HG03045 (cell line): Measurements from ENCODE around the gene GALNT9.
"Not testable (repeated sequence)": the region's sequence is repeated elsewhere in the genome, so short reads cannot be mapped to it uniquely, and the experiment has no call there.

Experiments used
- ATAC-seq: cut with Tn5 transposase; IDR thresholded peaks from one replicate; pipeline ENCODE4 v1.9.1; 2021; ENCODE audit warnings: mild to moderate bottlenecking, moderate library complexity; ENCODE audit not compliant: unreplicated experiment

Gene GALNT9

DNA sequence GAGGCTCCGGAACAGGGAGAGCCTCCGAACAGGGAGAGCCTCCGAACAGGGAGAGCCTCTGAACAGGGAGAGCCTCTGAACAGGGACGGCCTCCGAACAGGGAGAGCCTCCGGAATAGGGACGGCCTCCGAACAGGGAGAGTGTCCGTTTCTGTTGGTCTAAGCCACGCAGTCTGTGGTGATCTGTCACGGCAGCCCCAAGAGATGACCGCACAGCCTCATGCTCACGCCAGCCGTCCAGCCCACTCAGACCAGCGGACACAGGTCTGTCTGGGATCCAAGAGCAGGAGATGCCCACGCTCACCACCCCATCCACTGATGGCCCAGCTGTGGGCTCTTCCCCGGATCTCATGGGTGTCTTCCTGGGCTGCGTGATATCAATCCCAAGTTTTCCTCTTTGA is 33.3 kb downstream of the GALNT9 start:
- no peak for ATAC-seq

DNA sequence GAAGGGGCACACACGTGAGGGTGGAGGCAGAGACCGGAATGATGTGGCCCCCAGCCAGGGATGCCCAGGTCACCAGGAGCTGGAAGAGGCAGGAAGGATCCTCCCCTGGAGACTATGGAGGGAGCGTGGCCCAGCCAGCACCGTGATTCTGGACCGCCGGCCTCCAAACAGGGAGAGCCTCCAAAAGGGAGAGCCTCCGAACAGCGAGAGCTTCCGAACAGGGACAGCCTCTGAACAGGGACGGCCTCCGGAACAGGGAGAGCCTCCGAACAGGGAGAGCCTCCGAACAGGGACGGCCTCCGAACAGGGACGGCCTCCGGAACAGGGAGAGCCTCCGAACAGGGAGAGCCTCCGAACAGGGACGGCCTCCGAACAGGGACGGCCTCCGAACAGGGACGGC is 33.8 kb downstream of the GALNT9 start:
- not testable (repeated sequence) for ATAC-seq

DNA sequence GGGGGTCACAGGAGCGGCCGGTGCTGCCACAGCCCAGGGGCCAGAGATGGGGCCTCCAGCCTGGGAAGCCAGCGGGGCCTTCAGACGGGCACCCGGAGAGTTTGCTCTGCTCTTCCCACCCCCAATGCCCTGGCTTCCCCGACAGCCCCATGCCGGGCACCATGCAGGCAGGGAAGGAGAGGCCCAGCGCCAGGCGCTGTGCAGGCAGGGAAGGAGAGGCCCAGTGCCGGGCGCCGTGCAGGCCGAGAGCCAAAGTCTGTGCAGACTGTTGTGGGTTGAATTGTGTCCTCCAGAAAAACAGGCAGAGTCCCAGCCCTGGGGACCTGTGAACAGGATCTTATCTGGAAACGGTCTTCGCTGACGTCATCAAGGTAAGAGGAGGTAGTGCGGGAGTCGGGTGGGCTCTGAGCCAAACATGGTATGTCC is 34.3 kb downstream of the GALNT9 start:
- ATAC-seq = no peak

DNA sequence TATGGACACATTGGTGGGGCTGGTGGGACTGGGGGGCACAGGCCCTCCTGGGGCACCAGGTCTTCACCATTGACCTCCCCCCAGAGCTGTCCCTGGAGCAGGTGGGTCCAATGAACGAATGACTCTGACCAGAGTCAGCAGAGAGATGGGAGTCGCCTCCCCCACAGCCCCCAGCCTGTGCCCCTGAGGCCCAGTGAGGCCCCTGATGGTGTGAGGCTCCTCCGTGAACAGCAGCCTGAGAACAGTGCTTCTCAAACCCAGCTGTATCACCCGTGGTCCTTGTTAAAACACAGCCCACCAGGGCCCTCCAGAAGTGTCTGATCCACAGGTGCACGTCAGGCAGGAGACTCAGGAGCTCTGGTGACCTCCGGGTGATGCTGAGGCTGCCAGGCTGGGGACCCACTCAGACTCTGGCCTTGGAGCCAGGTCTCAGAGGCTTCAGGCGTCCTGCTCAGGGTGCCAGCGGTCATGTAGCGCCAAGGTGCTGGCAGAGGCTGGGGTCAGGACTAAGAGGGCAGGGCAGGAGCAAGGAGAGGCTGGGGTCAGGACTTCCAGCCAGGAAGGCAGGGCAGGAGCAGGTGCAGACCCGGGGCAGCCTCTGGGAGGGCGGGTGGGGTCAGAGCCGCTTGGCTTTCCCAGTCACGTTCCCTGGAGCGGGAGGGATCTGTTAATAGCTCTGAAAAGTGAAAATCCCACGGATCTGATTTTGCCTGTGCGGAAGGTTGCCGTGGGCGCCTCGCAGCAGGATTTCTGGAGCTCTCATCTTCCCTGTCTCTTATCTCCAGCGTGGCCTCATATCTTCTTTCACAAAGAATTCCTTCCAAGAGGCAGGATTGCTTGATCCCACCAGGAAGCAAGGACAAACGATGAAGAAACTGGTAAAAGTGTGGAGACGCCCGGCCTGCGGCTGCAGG is 35.0 kb downstream of the GALNT9 start:
- ATAC-seq = no peak

DNA sequence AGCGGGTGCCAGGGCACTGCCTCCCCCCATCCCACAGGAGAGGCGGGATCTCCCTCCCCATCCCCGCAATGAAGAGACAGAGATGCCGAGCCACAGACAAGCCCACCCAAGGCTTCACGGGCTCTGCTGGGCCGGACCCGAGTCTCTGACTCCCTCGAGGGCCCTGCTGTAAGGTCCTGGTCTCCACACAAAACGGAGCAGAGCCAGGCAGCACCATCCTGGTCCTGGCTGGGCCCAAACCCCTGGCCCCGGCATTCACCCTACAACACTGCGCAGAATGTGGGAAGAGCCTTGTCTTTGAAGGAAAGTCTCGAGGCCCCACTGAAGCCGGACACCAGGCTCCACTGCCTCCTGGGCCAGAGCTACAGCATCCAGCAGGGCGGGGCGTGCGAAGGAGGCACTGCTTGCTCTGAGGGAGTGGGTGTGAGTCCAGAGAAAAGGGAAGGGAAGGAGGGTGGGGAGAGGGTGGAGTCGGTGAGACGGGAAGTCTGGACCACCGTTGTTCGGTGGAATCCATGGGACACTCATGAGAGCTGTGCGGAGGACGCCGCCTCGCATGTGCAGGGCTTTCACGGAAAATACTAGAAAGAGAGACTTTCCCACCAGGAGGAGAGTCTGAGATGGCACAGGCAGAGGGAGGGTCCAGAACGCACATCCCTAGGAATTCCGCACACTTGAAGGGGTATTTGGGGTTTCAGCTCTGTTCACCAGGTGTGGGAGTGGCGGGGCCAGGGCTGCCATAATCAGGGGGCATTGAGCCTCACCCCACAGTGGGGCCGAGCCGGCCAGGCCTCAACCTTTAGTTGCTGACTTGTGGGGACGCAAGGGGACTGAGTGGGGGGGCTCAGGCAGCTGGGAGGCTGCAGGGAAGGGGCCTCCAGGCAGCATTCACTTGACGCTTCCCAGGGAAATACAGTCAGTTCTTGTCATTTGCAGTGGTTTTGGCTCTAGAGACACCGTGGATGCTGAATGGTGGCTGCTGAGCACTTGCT is 36.8 kb downstream of the GALNT9 start:
- ATAC-seq = no peak

DNA sequence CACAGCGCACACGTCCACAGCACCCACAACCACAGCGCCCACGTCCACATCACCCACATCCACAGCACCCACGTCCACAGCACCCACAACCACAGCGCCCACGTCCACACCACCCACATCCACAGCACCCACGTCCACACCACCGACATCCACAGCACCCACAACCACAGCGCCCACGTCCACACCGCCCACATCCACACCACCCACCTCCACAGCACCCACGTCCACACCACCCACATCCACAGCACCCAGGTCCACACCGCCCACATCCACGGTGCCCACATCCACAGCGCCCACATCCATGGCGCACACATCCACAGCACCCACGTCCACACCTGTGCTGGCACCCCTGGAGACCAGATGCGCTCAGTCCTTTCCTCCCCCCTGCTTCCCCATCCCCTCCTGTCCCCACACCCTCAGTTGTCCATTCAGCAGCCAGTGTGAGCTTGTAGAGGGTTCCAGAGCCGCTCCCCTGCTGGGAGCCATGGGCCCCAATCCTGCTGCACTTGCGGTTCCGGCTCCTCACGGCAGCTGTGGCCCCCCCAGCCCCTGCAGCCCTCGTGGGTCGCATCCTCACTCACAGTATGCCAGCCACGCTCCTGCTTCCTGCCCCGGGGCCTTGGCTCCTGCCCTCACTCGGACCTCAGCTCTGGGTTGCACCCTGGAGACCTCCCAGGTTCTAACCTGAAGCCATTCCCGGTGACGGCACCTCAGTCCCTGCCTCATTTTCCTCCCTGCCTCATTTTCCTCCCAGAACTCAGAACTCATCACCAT is 37.8 kb downstream of the GALNT9 start:
- ATAC-seq = no peak

DNA sequence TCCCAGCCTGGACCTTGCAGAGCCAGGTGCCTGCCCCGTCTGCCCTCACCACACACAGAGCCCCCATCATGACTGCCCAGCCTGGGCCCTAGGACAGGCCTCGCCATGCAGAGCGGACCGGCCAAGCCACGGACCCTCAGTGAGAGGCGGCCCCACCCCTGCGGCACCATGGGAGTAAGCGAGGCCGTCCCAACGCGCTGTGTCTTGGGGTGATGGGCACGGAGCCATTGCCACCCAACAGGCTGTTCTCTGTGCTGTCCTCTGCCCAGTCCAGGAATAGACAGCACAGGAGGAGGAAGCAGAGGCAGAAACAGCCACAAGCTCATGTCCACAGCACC is 39.2 kb downstream of the GALNT9 start:
- no peak for ATAC-seq

DNA sequence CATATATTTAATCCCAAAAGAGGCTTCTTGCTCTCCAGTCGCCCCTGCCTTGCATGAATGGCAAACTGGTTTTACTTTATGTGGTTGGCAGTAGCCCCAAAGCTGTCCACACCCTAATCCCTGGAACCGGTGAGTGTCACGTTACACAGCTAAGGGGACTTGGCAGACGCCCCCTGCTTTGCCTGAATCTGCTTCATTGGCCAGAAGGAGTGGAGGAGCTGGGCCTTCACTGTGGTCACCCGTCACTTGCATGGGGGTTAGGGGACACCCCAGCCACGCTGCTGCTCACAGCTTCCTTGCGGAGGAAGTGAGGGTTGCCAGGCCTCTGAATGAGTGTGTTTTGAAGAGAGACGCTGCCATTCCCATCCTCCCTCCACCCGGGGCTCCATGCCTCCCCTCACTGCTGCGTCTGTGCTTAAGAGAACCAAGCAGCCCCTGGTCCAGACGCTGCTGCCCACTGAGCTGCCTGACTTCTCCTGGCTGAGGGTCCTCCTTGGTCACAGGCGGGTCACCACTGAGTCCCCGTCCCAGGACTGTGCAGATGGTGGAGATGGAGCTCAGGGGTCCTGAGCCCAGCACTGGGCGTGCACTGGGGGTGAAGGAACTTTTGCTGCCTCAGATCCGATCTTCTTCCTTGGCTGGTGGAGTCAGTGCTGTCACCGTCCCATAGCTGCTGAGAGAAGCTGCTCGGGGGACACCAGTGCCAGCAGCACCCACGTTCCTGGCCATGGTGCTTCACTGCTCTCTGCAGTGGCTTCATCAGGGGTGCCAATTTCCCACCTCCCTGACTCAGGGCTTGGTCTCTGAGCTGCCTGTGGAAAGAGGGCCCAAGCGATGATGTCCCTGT is 39.8 kb downstream of the GALNT9 start:
- ATAC-seq = no peak

DNA sequence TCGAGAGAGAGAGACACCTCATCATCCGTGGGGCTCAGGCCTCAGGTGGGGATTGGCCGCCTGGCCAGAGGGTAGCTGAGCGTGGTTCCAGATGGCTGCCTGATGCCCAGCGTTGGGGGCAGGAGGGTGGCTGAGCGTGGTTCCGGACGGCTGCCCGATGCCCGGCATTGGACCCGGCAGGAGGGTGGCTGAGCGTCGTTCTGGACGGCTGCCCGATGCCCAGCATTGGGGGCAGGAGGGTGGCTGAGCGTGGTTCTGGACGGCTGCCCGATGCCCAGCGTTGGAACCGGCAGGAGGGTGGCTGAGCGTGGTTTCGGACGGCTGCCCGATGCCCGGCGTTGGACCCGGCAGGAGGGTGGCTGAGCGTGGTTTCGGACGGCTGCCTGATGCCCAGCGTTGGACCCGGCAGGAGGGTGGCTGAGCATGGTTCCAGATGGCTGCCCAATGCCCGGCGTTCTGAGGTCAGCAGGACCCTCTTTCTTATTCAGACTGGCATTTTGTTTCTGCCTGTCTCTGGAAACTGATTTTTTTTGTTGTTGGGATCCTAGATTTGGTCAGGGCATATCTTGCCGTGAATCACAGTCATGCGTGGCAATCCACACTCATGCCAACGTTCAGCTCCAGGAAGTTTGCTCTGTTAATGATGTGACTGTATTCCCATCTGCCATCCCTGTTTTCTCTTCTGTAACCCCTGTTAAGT is 40.7 kb downstream of the GALNT9 start:
- no peak for ATAC-seq

DNA sequence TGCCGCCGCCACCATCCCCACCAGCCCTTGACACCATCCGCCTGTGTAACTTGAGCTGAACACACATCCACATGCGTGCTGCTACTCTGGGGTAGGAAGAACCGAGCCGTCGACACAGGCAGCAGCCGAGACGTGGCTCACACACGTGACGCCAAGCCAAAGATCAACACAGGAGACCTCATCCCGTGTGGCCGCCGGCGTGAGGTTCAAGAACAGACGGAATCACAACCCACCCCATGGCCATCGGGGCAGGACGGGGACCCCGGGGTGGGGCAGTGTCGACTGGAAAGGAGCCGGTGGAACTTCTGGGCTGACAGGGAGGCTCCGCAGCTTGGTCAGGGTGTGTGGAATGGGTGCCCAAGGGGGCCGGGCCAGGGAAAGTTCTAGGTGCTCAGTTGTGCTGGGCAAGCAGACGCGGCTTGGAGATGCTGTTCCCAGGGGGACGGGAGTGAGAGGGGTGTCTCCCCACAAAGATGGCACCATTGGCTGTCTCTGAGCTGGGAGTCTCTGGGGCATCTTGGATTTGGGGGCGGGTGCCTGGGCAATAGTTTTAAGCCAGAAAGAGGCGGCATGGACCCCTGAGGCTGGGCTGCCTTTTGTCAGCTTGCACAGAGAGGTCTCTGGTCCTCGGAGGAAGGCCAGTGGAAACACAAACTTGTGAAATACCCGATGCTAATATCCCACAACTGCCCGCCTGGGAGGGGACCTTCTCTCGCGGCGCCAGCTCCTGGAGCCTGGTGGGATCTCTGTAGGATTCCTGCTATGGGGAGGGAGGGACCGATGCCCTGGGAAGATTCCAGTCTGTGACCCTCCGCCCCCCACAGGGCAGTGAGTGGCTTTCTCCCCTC is 41.8 kb downstream of the GALNT9 start:
- ATAC-seq = no peak

DNA sequence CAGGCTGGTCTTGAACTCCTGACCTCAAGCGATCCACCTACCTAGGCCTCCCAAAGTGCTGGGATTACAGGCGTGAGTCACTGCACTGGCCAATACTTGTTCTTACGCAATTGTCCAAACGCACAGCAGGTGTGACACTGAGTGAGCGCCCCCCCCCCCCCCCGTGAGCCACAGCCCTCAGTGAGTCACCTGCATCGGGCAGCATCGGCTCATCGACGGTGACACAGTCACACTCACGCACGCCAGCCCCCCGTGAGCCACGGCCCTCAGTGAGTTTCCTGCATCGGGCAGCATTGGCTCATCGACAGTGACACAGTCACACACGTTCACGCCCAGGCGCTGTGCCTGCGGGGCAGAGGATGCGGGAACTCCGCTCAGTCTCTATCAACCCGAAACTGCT is 42.5 kb downstream of the GALNT9 start:
- ATAC-seq = no peak

DNA sequence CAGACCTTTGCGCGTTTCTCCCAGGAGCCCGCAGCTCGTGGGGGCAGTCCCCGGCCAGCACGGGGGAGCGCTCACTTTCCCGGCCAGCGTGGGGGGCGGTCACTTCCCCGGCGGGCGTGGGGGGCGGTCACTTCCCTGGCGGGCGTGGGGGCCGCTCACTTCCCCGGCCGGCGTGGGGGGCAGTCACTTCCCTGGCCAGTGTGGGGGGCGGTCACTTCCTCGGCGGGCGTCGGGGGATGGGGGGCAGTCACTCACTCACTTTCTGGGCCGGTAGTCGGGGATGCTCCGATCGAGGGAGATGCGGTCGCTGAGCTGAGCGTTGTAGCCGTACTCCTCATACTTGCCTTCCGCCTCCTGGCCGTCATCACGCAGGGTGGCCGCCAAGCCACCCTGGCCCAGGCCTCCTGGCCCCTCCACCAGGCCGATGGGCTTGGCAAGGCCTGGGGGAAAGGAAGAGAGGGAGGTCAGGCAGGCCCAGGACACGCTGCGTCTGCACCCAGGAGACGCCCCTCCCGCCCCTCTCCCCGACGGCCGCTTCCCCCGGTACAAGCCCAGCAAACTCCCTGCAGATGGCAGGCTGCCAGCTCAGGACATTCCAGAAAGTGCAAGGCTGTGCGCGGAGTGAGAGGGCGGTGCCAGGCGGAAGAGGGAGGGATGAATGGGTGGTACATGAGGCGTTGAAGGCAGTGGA is 43.3 kb downstream of the GALNT9 start:
- no peak for ATAC-seq

DNA sequence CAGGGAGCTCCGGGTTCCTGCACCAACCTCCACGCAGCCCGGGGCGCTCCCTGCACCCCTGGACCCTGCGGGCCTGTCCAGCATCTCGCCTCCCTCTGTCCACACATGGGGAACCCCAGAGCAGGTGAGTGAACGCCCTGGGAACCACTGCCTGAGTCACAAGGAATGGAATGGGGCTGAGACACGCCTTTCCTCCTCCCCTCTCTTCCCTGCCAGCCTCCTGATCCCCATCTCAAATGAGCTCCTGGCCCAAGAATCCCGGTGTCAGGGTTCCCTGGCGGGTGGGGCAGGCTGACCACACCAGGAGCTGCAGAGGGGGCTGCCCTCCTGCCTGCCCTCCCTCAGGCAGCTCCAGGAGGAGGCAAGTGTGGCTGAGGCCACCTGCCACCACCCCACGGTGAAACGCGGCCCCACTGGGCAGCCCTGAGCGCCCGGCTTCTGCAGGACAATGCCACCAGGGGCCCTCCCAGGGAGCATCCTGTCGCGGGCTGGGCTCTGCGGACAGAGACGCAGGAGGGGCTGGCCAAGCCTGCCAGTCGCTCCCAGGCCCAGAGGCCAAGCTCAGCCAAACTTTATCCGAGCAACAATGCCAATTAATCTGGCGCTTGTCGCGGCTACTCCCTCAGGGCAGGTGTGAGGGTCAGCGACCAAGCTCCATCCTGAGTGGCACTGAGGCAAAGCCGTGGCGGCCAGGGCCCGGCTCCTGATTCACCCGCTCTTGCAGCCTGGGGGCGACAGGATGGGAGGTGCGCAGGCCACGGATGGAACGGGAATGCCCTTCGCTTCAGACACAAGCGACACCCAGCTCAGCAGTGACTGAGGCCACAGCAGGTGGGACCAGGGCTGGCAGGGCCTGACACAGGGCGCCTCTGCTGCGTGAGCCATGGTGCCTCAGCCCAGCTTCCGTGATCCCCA is 44.3 kb downstream of the GALNT9 start:
- ATAC-seq = no peak

DNA sequence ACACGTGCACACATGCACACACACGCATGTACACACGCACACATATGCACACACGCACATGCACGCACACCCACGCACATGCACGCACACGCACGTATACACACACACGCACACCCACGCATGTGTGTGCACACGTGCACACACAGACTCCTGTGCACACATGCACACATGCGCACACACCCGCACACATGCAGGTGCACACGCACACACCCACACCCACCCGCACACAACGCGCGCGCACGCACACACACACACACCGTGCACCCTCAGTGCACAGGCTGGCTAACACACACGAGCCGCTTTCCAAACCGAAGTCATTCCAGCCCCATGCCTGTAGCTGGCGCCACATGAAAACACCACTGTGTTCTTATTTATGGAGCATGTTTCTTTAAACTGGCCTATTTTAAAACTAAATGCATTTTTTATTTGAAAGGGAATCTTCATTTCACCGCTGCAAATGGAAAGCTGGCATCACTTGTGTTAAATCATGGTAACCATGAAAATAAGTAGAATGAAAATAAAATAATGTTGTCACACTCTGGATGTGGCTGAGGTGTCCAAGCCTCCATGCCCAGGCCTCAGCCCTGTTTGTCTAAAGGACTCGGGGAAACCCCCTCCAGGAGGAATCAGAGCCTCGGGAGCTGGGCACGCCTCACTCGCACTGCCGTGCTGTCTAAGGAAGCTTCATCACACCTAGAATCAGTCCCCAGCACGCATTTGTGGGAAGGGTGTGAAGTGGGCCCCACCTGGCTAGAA is 45.1 kb downstream of the GALNT9 start:
- ATAC-seq = no peak

DNA sequence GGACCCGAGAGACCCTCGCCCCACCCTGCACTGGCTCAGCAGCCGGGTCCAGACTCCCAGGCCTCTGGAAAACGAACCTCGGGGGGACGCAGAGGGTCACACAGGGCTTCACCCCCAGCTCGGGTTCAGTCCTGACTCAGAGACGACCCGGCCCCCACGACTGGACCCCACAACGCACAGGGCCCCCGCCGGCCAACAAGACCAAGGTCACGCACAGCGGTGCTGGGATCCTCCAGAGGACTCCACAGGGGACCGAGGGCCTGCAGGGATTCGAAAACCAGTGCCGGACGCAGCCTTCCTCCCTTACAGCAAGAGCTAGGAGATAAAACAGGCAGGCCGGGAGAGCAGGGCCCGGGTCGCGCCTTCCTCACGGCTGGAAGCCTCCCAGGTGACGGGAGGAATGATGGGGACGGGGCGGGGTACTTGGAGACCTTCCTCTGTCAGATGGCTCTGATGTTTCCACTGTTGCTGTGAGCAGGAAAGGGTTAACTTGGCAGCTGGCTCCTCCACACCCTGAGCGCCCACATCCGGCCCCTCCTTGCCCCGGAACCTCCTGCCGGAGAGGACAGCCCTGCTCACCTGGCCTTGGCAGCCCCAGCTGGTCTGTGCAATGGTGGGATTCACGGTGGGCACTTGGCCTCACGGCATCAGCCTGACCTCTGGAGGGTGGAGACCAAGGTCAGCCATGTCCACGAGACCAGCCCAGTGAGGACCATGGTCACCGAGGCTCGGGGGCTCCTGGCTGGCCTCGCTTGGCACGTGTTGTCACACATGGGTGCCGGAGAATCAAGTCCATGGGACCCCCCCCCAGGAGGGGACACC is 46.2 kb downstream of the GALNT9 start:
- no peak for ATAC-seq
